Activated CD4-positive, alpha-beta T cell treated with anti-CD3 and anti-CD28 coated beads, Interleukin-2, amount 10 ng/mL, durations not matched to agents 7 days and 5 days (primary cell): Measurements from ENCODE around the gene CHRNB2. TPM values are rescaled to one million over a fixed set of nuclear protein-coding genes. Genes with fewer than 3 reads are reported as not detected.
"Not testable (repeated sequence)": the region's sequence is repeated elsewhere in the genome, so short reads cannot be mapped to it uniquely, and the experiment has no call there.

ENCODE experiments used
- CTCF ChIA-PET: fragments of 350-600 bp; sonication (Branson Sonifier 250); formaldehyde crosslinking; loops from one replicate; lab custom pipeline; 2021; ENCODE audit warnings: antibody characterized with exemption; lab: Charles Lee
- POLR2A ChIA-PET: fragments of 350-600 bp; sonication (Branson Sonifier 250); formaldehyde crosslinking; loops from one replicate; lab custom pipeline; 2021; ENCODE audit warnings: antibody characterized with exemption; lab: Charles Lee
- DNase-seq: peaks from one replicate; pipeline ENCODE4 v3.0.0-alpha.2; 2020
- H3K27ac Mint-ChIP-seq: one replicate; pipeline ENCODE4 v1.8.0; 2021; ENCODE audit warnings: mild to moderate bottlenecking, moderate library complexity, mixed read lengths
- H3K27me3 Mint-ChIP-seq: one replicate; pipeline ENCODE4 v1.8.0; 2021; ENCODE audit warnings: mixed read lengths
- H3K36me3 Mint-ChIP-seq: one replicate; pipeline ENCODE4 v1.8.0; 2021; ENCODE audit warnings: low read depth, mixed read lengths
- H3K4me1 Mint-ChIP-seq: one replicate; pipeline ENCODE4 v1.8.0; 2021; ENCODE audit warnings: mixed read lengths
- H3K4me3 Mint-ChIP-seq: one replicate; pipeline ENCODE4 v1.8.0; 2021; ENCODE audit warnings: mild to moderate bottlenecking, moderate library complexity, mixed read lengths
- H3K9me3 Mint-ChIP-seq: one replicate; pipeline ENCODE4 v1.8.0; 2021; ENCODE audit warnings: mixed read lengths
- total RNA-seq, 2 experiments: library from RNA; stranded (reverse); gene quantifications; one replicate each; pipeline ENCODE4 v1.2.3, GENCODE V29; 2021

Gene CHRNB2, protein sequence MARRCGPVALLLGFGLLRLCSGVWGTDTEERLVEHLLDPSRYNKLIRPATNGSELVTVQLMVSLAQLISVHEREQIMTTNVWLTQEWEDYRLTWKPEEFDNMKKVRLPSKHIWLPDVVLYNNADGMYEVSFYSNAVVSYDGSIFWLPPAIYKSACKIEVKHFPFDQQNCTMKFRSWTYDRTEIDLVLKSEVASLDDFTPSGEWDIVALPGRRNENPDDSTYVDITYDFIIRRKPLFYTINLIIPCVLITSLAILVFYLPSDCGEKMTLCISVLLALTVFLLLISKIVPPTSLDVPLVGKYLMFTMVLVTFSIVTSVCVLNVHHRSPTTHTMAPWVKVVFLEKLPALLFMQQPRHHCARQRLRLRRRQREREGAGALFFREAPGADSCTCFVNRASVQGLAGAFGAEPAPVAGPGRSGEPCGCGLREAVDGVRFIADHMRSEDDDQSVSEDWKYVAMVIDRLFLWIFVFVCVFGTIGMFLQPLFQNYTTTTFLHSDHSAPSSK
- not detected for total RNA-seq

DNA sequence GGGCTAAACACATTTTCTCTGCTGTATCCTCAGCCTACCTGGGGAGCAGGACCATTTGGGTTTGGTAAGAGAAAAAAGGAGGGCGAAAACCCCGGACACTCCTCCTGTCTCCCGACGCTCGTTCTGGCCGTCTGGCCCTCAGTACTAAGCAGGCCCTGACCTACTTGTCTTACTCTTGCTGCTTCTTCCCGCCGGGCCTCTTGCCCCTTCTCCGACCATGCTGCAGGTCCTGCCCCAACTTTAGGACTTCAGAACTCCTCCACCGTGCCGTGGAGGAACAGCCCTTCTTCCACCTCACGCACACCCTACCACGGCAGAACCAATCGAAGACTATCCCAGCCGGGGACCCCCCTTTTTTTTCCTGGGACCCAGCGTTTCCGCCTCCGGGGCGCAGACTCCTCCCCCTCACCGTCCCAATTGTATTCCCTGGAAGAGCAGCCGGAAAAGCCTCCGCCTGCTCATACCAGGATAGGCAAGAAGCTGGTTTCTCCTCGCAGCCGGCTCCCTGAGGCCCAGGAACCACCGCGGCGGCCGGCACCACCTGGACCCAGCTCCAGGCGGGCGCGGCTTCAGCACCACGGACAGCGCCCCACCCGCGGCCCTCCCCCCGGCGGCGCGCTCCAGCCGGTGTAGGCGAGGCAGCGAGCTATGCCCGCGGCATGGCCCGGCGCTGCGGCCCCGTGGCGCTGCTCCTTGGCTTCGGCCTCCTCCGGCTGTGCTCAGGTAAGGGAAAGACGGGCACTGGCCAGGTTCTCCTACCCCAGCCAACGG lies at the start of gene CHRNB2:
TSS of gene CHRNB2 (plus strand) at position 393 of the 771 bp plus-strand sequence. CDS start at position 660, 267 bp downstream.
- CTCF ChIA-PET, result interaction anchor here (0.5 to 1.3 kb wide), 7 partner anchors 8 to 483 kb away, joined by 3 to 5 read pairs (median 4); partner anchors contain the start of gene ADAM15
- Mint-ChIP-seq H3K9me3 (no peaks in the 10 kb centered on the region), H3K4me1 (peaks cover 8% of the 10 kb centered on the region), H3K36me3 (no peaks in the 10 kb centered on the region), H3K27ac (no peak within 1 kb of the TSS), H3K4me3 (no peak within 1 kb of the TSS), H3K27me3 (peaks cover 21% of the 10 kb centered on the region)
- POLR2A ChIA-PET, result interaction anchor here (0.7 kb wide), 1 partner anchor 369 kb away, joined by 3 read pairs; the partner anchor contains the start of gene PMVK
- DNase-seq, result peak; percentile 75

DNA sequence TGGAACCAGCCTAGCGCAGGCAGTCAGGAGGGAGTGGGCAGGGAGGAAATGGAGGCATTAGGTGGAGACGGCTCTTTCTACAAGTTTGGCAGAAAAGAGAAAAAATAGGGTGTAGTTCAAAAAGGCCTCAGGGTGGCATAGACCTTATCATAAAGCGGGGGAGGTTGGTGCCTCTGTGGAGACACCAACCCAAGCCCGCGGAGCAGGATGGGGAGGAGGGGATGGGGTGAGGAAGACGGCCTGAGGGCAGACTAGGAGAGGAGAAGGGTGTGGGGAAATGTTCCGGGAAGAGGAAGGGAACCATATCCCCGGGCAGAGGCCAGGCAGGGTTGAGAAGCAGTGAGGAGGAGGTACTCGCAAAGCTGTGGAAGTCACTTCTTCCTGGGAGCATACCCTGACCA lies 48.0 kb upstream of the CHRNB2 start:
- no peaks in the 10 kb centered on the region for H3K4me1 Mint-ChIP-seq
- CTCF ChIA-PET, result interaction anchor here (1.2 to 1.7 kb wide), 2 partner anchors 27 to 39 kb away, joined by 3 to 4 read pairs; no protein-coding TSS in a partner anchor

DNA sequence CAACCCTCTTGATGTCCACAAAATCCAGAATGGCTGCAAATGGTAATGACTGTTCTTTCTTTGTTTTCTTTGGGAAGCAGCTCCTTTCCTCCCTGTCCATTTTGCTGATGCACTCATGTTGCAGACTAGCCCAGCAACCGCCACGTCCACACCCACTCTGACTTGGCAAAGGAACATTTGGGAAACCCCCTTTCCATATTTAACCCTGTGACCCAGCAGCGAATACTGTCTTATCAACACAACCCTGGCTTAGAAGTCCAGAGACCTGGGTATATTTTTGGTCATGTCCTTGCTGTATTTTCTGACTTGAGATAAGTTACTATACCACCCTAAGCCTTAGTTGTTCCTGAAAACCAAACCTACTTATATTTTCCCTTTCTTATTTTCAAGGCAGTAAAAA lies 47.2 kb upstream of the CHRNB2 start:
- no peak for DNase-seq
- no peaks in the 10 kb centered on the region for H3K9me3 Mint-ChIP-seq
- H3K27me3 Mint-ChIP-seq, result peaks cover 30% of the 10 kb centered on the region
- no peaks in the 10 kb centered on the region for H3K36me3 Mint-ChIP-seq
- no peak overlapping the region for H3K4me3 Mint-ChIP-seq
- ChIA-PET CTCF (interaction anchor here (1.2 to 1.7 kb wide), 2 partner anchors 27 to 40 kb away, joined by 3 to 4 read pairs; no protein-coding TSS in a partner anchor), POLR2A (interaction anchor here (0.6 kb wide), 1 partner anchor 363 kb away, joined by 3 read pairs; no protein-coding TSS in a partner anchor)
- H3K4me1 Mint-ChIP-seq, result no peaks in the 10 kb centered on the region
- H3K27ac Mint-ChIP-seq, result no peak overlapping the region

More for the DNA sequence above, 48.0 kb upstream of the CHRNB2 start:
- no peak for DNase-seq
- Mint-ChIP-seq H3K9me3 (no peaks in the 10 kb centered on the region), H3K27ac (no peak overlapping the region), H3K36me3 (no peaks in the 10 kb centered on the region), H3K4me3 (no peak overlapping the region), H3K27me3 (peaks cover 32% of the 10 kb centered on the region)
- POLR2A ChIA-PET, result no interaction called here

DNA sequence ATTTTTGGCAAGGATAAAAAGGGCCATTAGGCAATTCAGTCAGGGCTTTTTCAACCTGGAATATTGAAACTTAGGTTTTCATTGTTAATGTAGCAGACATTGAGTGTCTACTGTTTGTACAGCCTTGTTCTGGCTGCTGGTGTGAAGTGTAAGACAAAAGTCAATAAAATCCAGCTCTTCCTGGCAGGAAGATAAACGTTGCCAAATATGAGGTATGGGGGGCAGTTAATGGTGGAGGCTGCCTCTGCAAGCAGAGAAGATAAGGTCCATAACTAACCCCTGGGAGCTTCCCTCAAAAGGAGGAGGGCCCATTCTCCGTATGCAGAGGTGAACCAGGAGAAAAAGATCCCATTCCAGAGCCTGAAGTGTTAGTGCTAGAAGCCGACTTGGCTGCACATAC lies 45.9 kb upstream of the CHRNB2 start:
- ChIA-PET CTCF (interaction anchor here (0.9 kb wide), 1 partner anchor 9 kb away, joined by 3 read pairs; no protein-coding TSS in a partner anchor), POLR2A (no interaction called here)
- no peaks in the 10 kb centered on the region for H3K9me3 Mint-ChIP-seq
- no peaks in the 10 kb centered on the region for H3K4me1 Mint-ChIP-seq
- H3K27ac Mint-ChIP-seq, result no peak overlapping the region
- no peaks in the 10 kb centered on the region for H3K36me3 Mint-ChIP-seq
- H3K27me3 Mint-ChIP-seq, result peaks cover 24% of the 10 kb centered on the region
- DNase-seq, result no peak
- H3K4me3 Mint-ChIP-seq, result no peak overlapping the region

DNA sequence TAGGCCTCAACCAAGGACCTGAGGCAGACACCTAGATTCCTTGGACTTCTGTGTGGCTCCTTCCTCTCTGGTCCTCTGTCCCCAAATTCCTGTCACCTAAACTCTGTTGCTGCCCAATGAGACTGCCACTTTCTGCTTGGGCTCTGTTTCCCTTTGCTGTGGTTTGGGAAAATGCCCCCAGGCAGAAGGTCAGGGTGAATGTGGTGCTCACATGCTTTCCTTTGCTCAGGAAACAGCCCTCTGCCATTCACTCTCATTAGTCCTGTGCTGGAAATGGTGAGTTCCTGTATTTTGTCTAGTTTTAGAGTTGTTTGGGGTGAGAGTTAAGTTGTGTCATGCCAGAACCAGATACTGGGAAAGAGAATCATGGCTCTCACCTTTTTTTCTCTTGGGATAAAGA lies 42.7 kb upstream of the CHRNB2 start:
- H3K9me3 Mint-ChIP-seq, result no peaks in the 10 kb centered on the region
- H3K27me3 Mint-ChIP-seq, result peaks cover 15% of the 10 kb centered on the region
- no peaks in the 10 kb centered on the region for H3K36me3 Mint-ChIP-seq
- no peak overlapping the region for H3K4me3 Mint-ChIP-seq
- no peak overlapping the region for H3K27ac Mint-ChIP-seq
- no peak for DNase-seq
- CTCF ChIA-PET, result no interaction called here
- H3K4me1 Mint-ChIP-seq, result no peaks in the 10 kb centered on the region
- POLR2A ChIA-PET, result no interaction called here

DNA sequence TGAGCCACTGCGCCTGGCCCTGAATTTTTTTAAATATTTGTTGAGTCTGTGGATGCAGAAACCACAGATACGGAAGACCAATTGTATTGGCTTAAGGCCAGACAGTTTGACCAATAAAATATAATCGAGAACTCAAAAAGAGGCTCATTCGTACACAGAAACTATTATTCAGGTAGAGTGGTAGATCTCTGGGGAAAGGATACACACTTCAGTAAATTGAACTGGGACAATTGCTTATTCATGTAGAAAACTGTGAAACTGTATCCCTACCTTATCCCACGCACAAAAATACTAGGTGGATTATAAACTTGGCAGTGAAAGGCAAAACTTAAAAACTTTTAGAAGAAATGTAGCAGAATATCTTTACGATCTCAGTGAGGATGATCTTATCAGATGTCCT lies 40.4 kb upstream of the CHRNB2 start:
- DNase-seq, result no peak
- H3K36me3 Mint-ChIP-seq, result no peaks in the 10 kb centered on the region
- H3K9me3 Mint-ChIP-seq, result peaks cover 2% of the 10 kb centered on the region
- no peak overlapping the region for H3K4me3 Mint-ChIP-seq
- ChIA-PET POLR2A (no interaction called here), CTCF (no interaction called here)
- no peak overlapping the region for H3K27ac Mint-ChIP-seq
- H3K4me1 Mint-ChIP-seq, result no peaks in the 10 kb centered on the region
- peaks cover 15% of the 10 kb centered on the region for H3K27me3 Mint-ChIP-seq

DNA sequence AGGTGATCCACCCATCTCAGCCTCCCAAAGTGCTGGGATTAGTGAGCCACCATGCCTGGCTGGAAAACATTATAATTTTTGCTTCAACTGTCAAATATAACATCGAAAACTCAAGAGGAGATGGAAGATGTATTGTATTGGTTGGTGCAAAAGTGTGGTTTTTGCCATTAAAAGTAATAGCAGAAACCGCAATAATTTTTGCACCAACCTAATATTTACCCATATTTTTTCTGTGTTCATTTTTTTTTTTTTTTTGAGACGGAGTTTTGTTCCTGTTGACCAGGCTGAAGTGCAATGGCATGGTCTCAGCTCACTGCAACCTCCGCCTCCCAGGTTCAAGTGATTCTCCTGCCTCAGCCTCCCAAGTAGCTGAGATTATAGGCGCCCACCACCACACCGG lies 38.3 kb upstream of the CHRNB2 start:
- Mint-ChIP-seq H3K9me3 (peaks cover 2% of the 10 kb centered on the region), H3K27me3 (peaks cover 3% of the 10 kb centered on the region), H3K27ac (no peak overlapping the region), H3K4me3 (no peak overlapping the region), H3K4me1 (no peaks in the 10 kb centered on the region), H3K36me3 (no peaks in the 10 kb centered on the region)
- DNase-seq, result no peak
- POLR2A ChIA-PET, result no interaction called here
- CTCF ChIA-PET, result interaction anchor here (0.6 to 1.5 kb wide), 2 partner anchors 11 to 17 kb away, joined by 3 to 4 read pairs; no protein-coding TSS in a partner anchor

DNA sequence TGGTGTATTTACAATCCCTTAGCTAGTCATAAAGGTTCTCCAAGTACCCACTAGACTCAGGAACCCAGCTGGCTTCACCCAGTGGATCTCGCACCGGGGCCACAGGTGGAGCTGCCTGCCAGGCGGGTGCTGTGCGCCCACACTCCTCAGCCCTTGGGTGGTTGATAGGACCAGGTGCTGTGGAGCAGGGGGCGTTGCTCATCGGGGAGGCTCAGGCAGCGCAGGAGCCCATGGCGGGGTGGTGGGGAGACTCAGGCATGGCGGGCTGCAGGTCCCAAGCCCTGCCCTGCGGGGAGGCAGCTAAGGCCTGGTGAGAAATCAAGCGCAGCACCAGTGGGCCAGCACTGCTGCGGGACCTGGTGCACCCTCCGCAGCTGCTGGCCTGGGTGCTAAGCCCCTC lies 35.6 kb upstream of the CHRNB2 start:
- DNase-seq, result not testable (repeated sequence)
- H3K27me3 Mint-ChIP-seq, result peaks cover 18% of the 10 kb centered on the region
- CTCF ChIA-PET, result interaction anchor here (1.0 kb wide), 1 partner anchor 10 kb away, joined by 3 read pairs; no protein-coding TSS in a partner anchor

DNA sequence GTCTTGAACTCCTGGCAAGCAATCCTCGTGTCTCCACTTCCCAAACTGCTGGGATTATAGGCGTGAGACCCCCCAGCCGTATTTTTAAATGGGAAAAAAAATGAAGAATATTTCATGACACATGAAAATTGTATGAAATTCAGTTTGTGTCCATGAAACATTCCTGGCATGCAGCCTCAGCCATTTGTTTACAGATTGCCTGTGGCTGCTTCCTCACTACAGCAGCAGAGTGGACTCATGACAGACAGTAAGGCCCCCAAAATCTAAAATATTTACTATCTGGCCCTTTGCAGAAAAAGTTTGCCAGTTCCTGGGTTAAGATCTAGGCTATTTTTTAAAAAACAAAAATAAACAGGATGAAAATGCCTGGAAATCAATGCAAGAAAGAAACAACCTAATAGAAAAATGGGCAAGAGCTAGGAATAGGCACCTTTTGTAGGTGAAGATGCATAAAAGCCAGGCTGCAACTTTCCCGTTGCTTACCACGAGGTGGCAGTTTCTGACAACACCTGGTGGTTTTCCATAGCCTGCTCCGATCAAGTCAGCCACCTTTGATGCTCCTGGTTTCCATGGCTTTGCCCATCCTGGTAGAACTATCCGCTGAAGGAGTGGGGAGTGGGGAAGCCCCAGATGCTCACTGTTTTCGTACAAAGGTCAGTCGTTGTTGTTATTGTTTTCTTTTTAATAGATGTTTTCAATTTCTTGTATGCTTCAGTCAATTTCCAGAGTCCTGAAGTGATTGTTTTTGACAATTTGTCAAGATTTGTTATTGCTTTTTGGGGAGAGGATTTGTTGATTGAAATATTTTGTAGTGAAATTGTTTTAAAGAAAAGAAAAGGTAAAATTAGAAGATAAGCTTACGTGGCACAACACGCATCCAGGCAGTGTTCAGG lies 33.4 kb upstream of the CHRNB2 start:
- Mint-ChIP-seq H3K36me3 (no peaks in the 10 kb centered on the region), H3K4me1 (no peaks in the 10 kb centered on the region), H3K4me3 (no peak overlapping the region), H3K9me3 (peaks cover 2% of the 10 kb centered on the region), H3K27me3 (peaks cover 20% of the 10 kb centered on the region), H3K27ac (no peak overlapping the region)
- DNase-seq, result no peak
- ChIA-PET CTCF (interaction anchor here (1.6 kb wide), 1 partner anchor 54 kb away, joined by 4 read pairs; no protein-coding TSS in a partner anchor), POLR2A (no interaction called here)

More for the DNA sequence above, 35.6 kb upstream of the CHRNB2 start:
- H3K4me3 Mint-ChIP-seq, POLR2A ChIA-PET, H3K27ac Mint-ChIP-seq, H3K9me3 Mint-ChIP-seq, H3K4me1 Mint-ChIP-seq, H3K36me3 Mint-ChIP-seq: not testable (repeated sequence)

DNA sequence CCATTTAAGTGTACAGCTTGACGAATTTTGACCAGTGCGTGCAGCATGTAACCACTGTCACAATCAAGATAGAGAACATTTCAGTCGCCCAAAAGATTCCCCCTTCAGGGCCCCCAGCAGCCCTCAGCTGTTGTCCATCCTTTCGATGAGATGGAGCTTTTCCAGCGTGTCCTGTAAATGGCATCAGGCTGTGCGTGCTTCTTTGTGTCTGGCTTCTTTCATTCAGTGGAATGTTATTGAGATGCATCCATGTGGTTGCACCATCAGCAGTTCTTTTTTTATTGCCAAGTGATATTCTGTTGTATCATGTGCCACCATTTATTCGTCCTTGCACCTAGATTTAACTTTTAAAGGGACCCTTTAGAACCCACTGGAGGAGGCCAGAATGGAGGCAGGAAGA lies 31.0 kb upstream of the CHRNB2 start:
- CTCF ChIA-PET, result interaction anchor here (1.5 to 2.3 kb wide), 2 partner anchors 10 to 202 kb away, joined by 3 to 8 read pairs; no protein-coding TSS in a partner anchor
- H3K27me3 Mint-ChIP-seq, result peaks cover 27% of the 10 kb centered on the region
- H3K36me3 Mint-ChIP-seq, result no peaks in the 10 kb centered on the region
- no peak overlapping the region for H3K4me3 Mint-ChIP-seq
- H3K4me1 Mint-ChIP-seq, result no peaks in the 10 kb centered on the region
- H3K27ac Mint-ChIP-seq, result no peak overlapping the region
- POLR2A ChIA-PET, result no interaction called here
- no peak for DNase-seq
- no peaks in the 10 kb centered on the region for H3K9me3 Mint-ChIP-seq

DNA sequence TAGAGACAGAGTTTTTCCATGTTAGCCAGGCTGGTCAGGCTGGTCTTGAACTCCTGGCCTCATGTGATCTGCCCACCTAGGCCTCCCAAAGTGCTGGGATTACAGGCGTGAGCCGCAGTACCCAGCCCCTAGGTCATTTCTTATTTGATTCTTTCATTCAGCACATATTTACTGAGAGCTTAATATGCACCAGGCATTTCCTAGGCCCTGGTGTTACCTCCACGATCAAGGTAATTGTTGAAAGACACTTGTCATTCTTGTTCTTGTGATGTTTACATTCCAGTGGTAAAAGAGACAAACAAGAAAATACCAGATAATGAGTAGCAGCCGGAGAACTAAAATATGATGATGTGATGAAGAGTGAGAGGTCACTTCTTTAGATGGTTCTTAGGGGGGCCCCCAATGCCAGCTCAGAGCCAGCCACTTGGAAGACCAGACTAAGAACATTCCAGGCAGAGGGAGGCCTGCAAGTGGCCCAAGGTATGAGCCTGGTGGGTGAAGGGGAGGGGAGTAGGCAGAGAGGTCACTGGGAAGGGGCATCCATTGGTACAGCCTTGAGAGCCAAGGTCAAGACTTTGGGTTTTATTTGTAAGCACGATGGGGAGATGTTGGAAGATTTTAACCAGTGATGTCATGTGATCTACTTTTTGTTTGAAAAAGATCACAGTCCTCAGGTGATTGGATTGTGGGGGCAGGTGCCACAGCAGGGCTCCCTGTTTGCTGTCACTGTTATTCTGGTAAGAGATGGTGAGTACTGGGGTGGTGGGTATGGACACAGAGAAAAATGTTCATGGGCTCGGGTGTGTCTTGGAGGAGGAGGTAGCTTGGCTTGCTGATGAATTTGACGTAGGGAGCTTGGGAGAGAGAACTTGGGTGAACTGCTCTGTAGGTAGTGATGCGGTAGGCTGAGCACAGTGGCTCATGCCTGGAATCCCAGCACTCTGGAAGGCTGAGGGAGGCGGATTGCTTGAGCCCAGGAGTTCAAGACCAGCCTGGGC lies 27.8 kb upstream of the CHRNB2 start:
- DNase-seq, result no peak
- no peaks in the 10 kb centered on the region for H3K4me1 Mint-ChIP-seq
- H3K36me3 Mint-ChIP-seq, result no peaks in the 10 kb centered on the region
- POLR2A ChIA-PET, result no interaction called here
- H3K4me3 Mint-ChIP-seq, result no peak overlapping the region
- no peaks in the 10 kb centered on the region for H3K9me3 Mint-ChIP-seq
- H3K27me3 Mint-ChIP-seq, result peaks cover 29% of the 10 kb centered on the region
- no peak overlapping the region for H3K27ac Mint-ChIP-seq
- CTCF ChIA-PET, result interaction anchor here (1.0 kb wide), 1 partner anchor 14 kb away, joined by 3 read pairs; no protein-coding TSS in a partner anchor
